CD4-positive, alpha-beta T cell treated with Interleukin-4 for 4 hours (primary cell): ENCODE data around the gene CEBPZ.

ENCODE experiments used
- DNase-seq: peaks from one replicate; pipeline ENCODE4 v3.0.0-alpha.2; 2020

Gene CEBPZ

DNA sequence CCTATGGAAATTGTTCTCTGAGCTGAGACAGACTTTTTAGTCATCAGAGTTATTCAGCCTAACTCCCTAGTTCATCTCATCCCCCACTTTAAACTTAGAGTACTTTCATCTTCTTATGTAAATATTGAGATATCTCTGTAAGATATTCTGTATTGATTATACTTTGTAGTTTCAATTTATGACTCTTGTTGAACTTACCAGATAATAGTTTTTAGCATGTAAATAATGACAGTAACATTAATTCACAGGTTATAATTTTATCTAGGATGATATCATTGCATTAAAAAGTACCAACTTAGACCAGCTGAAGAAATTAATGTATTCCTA lies 59.8 kb downstream of the CEBPZ start:
- no peak for DNase-seq

DNA sequence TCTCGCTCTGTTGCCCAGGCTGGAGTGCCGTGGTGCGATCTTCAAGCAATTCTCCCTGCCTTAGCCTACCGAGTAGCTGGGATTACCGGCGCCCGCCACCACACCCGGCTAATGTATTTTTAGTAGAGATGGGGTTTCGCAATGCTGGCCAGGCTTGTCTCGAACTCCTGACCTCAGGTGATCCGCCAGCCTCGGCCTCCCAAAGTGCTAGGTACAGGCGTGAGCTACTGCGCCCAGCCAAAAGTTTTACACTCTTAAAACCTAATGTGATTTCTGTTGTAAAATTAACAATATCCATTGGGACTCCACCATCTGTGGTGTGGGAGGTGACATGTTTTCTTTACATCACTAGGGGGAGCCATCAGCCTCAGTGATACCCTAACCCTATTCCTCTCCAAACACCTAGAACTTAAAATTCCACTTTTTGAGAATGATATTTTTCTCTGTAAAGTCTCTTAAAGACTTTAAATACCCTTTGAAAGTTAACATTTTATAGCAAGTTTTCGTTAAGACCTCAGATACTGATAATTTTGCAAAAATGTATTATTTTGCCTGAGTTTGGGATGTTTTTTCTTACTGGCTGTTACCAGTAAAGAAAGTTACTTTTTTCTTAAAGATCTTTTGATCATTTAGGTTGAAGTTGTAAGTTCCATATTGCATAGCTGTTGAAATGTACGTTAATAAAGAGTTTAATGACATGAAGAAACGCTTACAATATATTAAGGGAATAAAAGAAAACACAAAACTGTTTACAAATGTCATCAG lies 63.0 kb downstream of the CEBPZ start:
- peak; percentile 50 for DNase-seq

GRCh38 chr2:37167636-37168180 lies 63.7 kb downstream of the CEBPZ start:
- no peak for DNase-seq

- DNase-seq = no peak
Measured at GRCh38 chr2:37164757-37165156, 66.6 kb downstream of the CEBPZ start.

DNA sequence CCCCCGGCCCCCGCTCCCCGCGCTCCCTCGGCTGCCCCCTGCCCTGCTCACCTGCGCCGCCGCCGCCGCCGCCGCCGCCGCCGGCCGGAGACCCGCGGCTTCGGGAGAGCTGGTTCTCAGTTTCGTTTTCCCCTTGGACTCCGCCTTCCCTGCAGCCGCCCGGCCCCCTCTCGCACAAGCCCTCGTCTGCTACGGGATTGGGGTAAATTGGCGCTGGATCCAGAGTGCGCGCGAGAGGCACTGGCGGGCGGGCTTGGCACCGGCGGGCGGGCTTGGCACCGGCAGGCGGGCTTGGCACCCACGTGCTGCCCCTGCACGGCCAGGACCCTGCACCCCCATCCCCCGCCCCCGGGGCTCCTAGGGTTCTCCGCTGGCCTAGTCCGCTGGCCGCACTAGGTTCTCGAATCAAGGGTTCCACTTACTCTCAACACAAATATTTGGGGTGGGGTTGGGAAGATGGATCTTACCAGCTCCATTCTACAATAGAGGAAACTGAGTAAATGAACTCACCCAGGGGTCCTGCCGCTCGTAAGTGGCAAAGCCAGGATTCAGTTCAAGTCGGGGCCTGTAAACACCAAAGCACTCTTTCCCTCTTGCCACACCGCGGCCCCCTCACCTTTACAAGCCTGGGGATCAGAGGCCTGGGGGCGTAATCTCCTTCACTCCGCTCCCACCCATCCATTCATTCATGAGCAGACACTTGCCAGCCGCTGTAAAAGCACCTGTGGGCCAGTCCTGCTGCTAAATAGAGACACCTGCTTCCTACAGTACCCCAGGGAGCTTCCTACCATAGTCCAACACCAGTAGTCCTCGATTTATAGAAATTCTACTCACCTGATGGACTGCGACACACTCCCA lies 74.3 kb downstream of the CEBPZ start, which contains the start of gene EIF2AK2:
EIF2AK2 (minus strand) TSS at position 124 of the 858 bp plus-strand sequence. CDS start 9,174 bp downstream, outside the sequence.
- DNase-seq = peak; percentile 81

- peak; percentile 13 for DNase-seq
Measured at GRCh38 chr2:37156071-37156856, 75.1 kb downstream of the CEBPZ start.

DNA sequence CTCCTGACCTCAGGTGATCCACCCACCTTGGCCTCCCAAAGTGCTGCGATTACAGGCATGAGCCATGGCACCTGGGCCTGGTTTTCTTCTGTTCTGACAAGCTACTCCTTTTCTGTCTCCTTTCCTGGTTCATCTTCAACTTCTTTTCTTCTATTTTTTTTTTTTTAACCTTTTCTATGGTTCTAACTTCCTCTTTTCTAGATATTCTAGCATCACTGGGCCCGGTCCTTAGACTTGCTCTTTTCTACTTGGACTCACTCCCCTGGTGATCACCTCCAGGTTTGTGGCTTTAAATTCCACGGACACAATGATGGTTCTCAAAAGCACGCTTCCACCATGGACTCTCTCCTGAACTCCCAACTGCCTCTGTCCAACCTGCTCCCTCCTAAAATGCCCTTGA lies 76.6 kb downstream of the CEBPZ start:
- no peak for DNase-seq

DNA sequence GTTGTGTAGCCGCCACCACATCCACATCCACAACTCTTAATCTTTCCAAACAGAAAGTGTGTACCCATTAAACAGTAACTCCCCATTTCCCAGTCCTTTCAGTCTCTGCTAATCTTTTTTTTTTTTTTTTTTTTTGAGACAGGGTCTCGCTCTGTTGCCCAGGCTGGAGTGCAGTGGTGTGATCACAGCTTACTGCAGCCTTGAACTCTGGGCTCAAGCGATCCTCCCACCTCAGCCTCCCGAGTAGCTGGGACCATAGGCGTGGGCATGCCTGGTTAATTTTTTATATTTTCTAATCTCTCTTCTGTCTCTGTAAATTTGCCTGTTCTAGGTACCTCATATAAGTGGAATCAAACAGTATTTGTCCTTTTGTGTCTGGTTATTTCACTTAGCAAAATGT lies 78.2 kb downstream of the CEBPZ start:
- DNase-seq = no peak
